ENCODE results near the gene PPP4R1. TPM values are rescaled to one million over a fixed set of nuclear protein-coding genes. Genes with fewer than 3 reads are reported as not detected.

Gene PPP4R1
- total RNA-seq, 4 donors from 2014 or later: 27.7 to 48.3 (median 32.0) TPM

DNA sequence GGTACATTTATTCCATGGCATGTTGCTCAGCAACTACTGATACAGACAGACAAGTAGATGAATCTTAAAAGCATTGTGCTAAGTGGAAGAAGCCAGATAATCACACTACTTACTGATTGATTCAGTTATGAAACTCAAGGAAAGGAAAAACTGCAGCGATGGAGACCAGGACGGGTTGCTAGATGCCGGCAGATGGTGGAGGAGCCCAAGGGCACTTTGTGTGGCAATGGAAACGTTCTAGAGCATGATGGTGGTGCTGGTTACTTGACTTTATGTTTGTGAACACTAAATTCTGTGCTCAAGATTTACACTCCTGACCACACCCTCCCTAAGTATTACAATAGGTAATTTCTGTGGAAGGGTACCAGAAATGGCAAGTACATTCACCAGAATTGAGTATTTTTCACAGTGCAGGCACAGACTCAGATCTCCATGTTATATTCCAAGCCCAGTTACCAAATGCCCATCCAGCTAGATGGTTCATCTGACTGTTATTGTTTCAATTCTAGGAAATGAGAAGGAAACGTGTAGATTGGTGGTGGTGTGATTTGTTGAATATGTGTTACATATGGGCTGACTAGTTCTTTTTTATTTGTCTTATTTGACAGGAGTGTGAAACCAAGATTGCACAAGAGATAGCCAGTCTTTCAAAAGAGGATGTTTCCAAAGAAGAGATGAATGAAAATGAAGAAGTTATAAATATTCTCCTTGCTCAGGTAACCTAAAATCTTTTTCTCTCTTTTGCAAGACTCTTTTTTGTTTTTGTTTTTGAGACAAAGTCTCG is 83.9 kb downstream of the PPP4R1 start:
- Histone ChIP-seq H3K9me3 (no peaks in the 10 kb centered on the region), H3K36me3 (peaks cover 4 to 69% of the 10 kb centered on the region in 2 donors), H3K4me1 (no peaks in the 10 kb centered on the region), H3K27me3 (no peaks in the 10 kb centered on the region), H3K4me3 (no peak overlapping the region), H3K27ac (no peak overlapping the region)
- in situ Hi-C loops (cut with MboI; ENCODE audit: low sequenced_read_pairs in 4 of 4) (no loop called here), intact Hi-C loops (cut with DNase I; ENCODE audit: low total_unique reads) (no loop called here)
- TF ChIP-seq, protein P1, sequence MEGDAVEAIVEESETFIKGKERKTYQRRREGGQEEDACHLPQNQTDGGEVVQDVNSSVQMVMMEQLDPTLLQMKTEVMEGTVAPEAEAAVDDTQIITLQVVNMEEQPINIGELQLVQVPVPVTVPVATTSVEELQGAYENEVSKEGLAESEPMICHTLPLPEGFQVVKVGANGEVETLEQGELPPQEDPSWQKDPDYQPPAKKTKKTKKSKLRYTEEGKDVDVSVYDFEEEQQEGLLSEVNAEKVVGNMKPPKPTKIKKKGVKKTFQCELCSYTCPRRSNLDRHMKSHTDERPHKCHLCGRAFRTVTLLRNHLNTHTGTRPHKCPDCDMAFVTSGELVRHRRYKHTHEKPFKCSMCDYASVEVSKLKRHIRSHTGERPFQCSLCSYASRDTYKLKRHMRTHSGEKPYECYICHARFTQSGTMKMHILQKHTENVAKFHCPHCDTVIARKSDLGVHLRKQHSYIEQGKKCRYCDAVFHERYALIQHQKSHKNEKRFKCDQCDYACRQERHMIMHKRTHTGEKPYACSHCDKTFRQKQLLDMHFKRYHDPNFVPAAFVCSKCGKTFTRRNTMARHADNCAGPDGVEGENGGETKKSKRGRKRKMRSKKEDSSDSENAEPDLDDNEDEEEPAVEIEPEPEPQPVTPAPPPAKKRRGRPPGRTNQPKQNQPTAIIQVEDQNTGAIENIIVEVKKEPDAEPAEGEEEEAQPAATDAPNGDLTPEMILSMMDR (IDR thresholded peaks at IDR 0.05 in 4 of 5, conservative IDR thresholded peaks at IDR 0.05 in 1 of 5): no peak
- no peak for TF ChIP-seq POLR2A (IDR thresholded peaks at IDR 0.05)
- DNase-seq: no peak
- ATAC-seq: no peak

DNA sequence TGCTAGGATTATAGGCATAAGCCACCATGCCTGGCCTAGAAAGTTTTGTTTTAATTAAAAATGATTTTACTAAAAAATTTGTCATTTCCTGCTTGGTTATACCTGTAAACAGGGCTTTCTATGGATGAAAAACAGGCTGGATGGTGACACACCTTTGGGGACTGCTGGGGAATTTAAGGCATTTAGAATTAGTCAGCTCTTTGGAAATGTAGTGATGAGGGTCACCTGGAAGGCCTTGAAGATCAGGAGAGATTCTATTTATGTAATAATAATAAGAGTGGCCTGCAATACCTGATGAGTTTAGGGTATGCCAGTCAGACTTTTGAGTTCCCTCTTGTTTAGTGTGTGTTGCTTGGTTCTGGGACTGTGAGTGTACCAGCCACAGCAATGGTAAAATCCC is 87.9 kb downstream of the PPP4R1 start:
- no peak for TF ChIP-seq POLR2A (IDR thresholded peaks at IDR 0.05)
- TF ChIP-seq, protein P1 (IDR thresholded peaks at IDR 0.05 in 4 of 5, conservative IDR thresholded peaks at IDR 0.05 in 1 of 5): no peak
- Histone ChIP-seq H3K27me3 (no peaks in the 10 kb centered on the region), H3K4me1 (no peaks in the 10 kb centered on the region), H3K4me3 (no peak overlapping the region), H3K36me3 (peaks cover 4 to 63% of the 10 kb centered on the region in 2 donors), H3K27ac (no peak overlapping the region), H3K9me3 (no peaks in the 10 kb centered on the region)
- no peak for DNase-seq
- intact Hi-C loops (cut with DNase I; ENCODE audit: low total_unique reads) (loop anchor here (10.0 kb wide), 1 partner anchor 872 kb away; no protein-coding TSS in a partner anchor), in situ Hi-C loops (cut with MboI; ENCODE audit: low sequenced_read_pairs in 4 of 4) (no loop called here)
- ATAC-seq: no peak

- Histone ChIP-seq H3K9me3 (no peaks in the 10 kb centered on the region), H3K36me3 (peaks cover 2 to 41% of the 10 kb centered on the region in 2 donors), H3K4me1 (no peaks in the 10 kb centered on the region), H3K27ac (no peak overlapping the region), H3K27me3 (no peaks in the 10 kb centered on the region), H3K4me3 (no peak overlapping the region)
- intact Hi-C loops (cut with DNase I; ENCODE audit: low total_unique reads): loop anchor here (10.0 kb wide), 1 partner anchor 868 kb away; no protein-coding TSS in a partner anchor
- DNase-seq (no peak), ATAC-seq (no peak)
- in situ Hi-C loops (cut with MboI; ENCODE audit: low sequenced_read_pairs in 4 of 4): loop anchor here in 3 of 4 donors (25.0 kb wide), 2 partner anchors 336 to 461 kb away; no protein-coding TSS in a partner anchor
- TF ChIP-seq, protein P1 (IDR thresholded peaks at IDR 0.05 in 4 of 5, conservative IDR thresholded peaks at IDR 0.05 in 1 of 5): no peak
- TF ChIP-seq POLR2A (IDR thresholded peaks at IDR 0.05): no peak
These were observed 91.4 kb downstream of the PPP4R1 start for GRCh38 chr18:9522952-9523351.

- peaks cover 1 to 44% of the 10 kb centered on the region in 2 donors for H3K36me3 ChIP-seq
- intact Hi-C loops (cut with DNase I; ENCODE audit: low total_unique reads): loop anchor here (10.0 kb wide), 1 partner anchor 867 kb away; no protein-coding TSS in a partner anchor
- in situ Hi-C loops (cut with MboI; ENCODE audit: low sequenced_read_pairs in 4 of 4): loop anchor here in 3 of 4 donors (25.0 kb wide), 2 partner anchors 334 to 459 kb away; no protein-coding TSS in a partner anchor
These were observed 92.6 kb downstream of the PPP4R1 start for GRCh38 chr18:9521770-9522169.

More at GRCh38 chr18:9521770-9522169, 92.6 kb downstream of the PPP4R1 start:
- Histone ChIP-seq H3K27me3 (no peaks in the 10 kb centered on the region), H3K9me3 (no peaks in the 10 kb centered on the region), H3K27ac (no peak overlapping the region), H3K4me3 (no peak overlapping the region), H3K4me1 (peaks cover 0 to 2% of the 10 kb centered on the region in 2 donors)
- no peak for DNase-seq
- no peak for ATAC-seq
- TF ChIP-seq, protein P1 (IDR thresholded peaks at IDR 0.05 in 4 of 5, conservative IDR thresholded peaks at IDR 0.05 in 1 of 5): no peak
- no peak for TF ChIP-seq POLR2A (IDR thresholded peaks at IDR 0.05)

Data from gastrocnemius medialis (tissue), 4 donors.